T-helper 17 cell (primary cell): ENCODE measurements around the gene PSMD3. TPM values are rescaled to one million over a fixed set of nuclear protein-coding genes. Genes with fewer than 3 reads are reported as not detected.
"Not testable (repeated sequence)": the region's sequence is repeated elsewhere in the genome, so short reads cannot be mapped to it uniquely, and the experiment has no call there.

Source experiments
- ATAC-seq: fragments of 150-1000 bp; cut with Tn5 transposase; 2 replicates; pipeline ENCODE4 v1.10.0; 2021; ENCODE audit warnings: mild to moderate bottlenecking, moderate library complexity
- DNase-seq, 3 donors: peaks; one replicate each; pipeline versions ENCODE4 v3.0.0 to v3.0.0-alpha.2; 2020 to 2021
- H3K9me3 ChIP-seq: one replicate; pipeline ENCODE4 v1.7.0; 2013; ENCODE audit warnings: low read length, mild to moderate bottlenecking; ENCODE audit not compliant: control insufficient read depth, poor library complexity, severe bottlenecking
- H3K27ac Mint-ChIP-seq: one replicate; pipeline ENCODE4 v1.8.0; 2022; ENCODE audit warnings: mild to moderate bottlenecking, moderate library complexity, mixed read lengths
- H3K27me3 Mint-ChIP-seq: one replicate; pipeline ENCODE4 v1.8.0; 2022; ENCODE audit warnings: mixed read lengths
- H3K36me3 Mint-ChIP-seq: one replicate; pipeline ENCODE4 v1.8.0; 2022; ENCODE audit warnings: low read depth, mixed read lengths
- H3K4me1 Mint-ChIP-seq: one replicate; pipeline ENCODE4 v1.8.0; 2022; ENCODE audit warnings: mild to moderate bottlenecking, mixed read lengths
- H3K4me3 Mint-ChIP-seq: one replicate; pipeline ENCODE4 v1.8.0; 2022; ENCODE audit warnings: mild to moderate bottlenecking, moderate library complexity, mixed read lengths
- total RNA-seq, 4 donors: library from RNA in 2 of 4; stranded (reverse) in 2 of 4; gene quantifications; one replicate each; pipeline ENCODE4 v1.2.3 and lab custom pipeline; 2022 to 2026

PSMD3 gene
- total RNA-seq, 2 donors from 2014 or later = 51.8 to 63.9 TPM

GRCh38 chr17:39994448-39994847, 13.8 kb downstream of the PSMD3 start:
- no peak overlapping the region for H3K27ac Mint-ChIP-seq
- DNase-seq (no peak), ATAC-seq (no peak)
- peaks cover 28% of the 10 kb centered on the region for H3K36me3 Mint-ChIP-seq
- H3K4me1 Mint-ChIP-seq = peaks cover 12% of the 10 kb centered on the region
- H3K4me3 Mint-ChIP-seq = no peak overlapping the region
- H3K9me3 ChIP-seq = no peaks in the 10 kb centered on the region
- no peaks in the 10 kb centered on the region for H3K27me3 Mint-ChIP-seq

- ATAC-seq (no peak), DNase-seq (no peak)
- no peak overlapping the region for H3K4me3 Mint-ChIP-seq
- no peaks in the 10 kb centered on the region for H3K9me3 ChIP-seq
- H3K4me1 Mint-ChIP-seq = peaks cover 12% of the 10 kb centered on the region
- peaks cover 28% of the 10 kb centered on the region for H3K36me3 Mint-ChIP-seq
- H3K27ac Mint-ChIP-seq = no peak overlapping the region
- H3K27me3 Mint-ChIP-seq = no peaks in the 10 kb centered on the region
Observed at GRCh38 chr17:39995438-39995837, 14.8 kb downstream of the PSMD3 start.

GRCh38 chr17:39996162-39996561, 15.6 kb downstream of the PSMD3 start:
- no peak overlapping the region for H3K27ac Mint-ChIP-seq

GRCh38 chr17:39996800-39997199, 16.2 kb downstream of the PSMD3 start:
- Mint-ChIP-seq H3K27me3 (no peaks in the 10 kb centered on the region), H3K27ac (peak overlapping the region; percentile 61), H3K4me1 (peaks cover 12% of the 10 kb centered on the region), H3K36me3 (peaks cover 28% of the 10 kb centered on the region), H3K4me3 (no peak overlapping the region)
- DNase-seq = no peak
- ATAC-seq = no peak
- H3K9me3 ChIP-seq = no peaks in the 10 kb centered on the region

More at GRCh38 chr17:39996162-39996561, 15.6 kb downstream of the PSMD3 start:
- Mint-ChIP-seq H3K4me3 (no peak overlapping the region), H3K4me1 (peaks cover 12% of the 10 kb centered on the region), H3K27me3 (no peaks in the 10 kb centered on the region), H3K36me3 (peaks cover 28% of the 10 kb centered on the region)
- H3K9me3 ChIP-seq = no peaks in the 10 kb centered on the region
- no peak for DNase-seq
- no peak for ATAC-seq

- no peaks in the 10 kb centered on the region for H3K9me3 ChIP-seq
- H3K36me3 Mint-ChIP-seq = peaks cover 27% of the 10 kb centered on the region
- no peak for DNase-seq
- ATAC-seq = no peak
- H3K4me3 Mint-ChIP-seq = no peak overlapping the region
- H3K27me3 Mint-ChIP-seq = no peaks in the 10 kb centered on the region
- H3K27ac Mint-ChIP-seq = peak overlapping the region; percentile 61
- H3K4me1 Mint-ChIP-seq = peaks cover 12% of the 10 kb centered on the region
Observed at GRCh38 chr17:39997543-39997942, 16.9 kb downstream of the PSMD3 start.

- ATAC-seq = no peak
- H3K36me3 Mint-ChIP-seq = peaks cover 16% of the 10 kb centered on the region
- H3K4me3 Mint-ChIP-seq = no peak overlapping the region
- H3K4me1 Mint-ChIP-seq = peaks cover 5% of the 10 kb centered on the region
- peak overlapping the region; percentile 86 for H3K27ac Mint-ChIP-seq
- DNase-seq = no peak
- H3K9me3 ChIP-seq = no peaks in the 10 kb centered on the region
- no peaks in the 10 kb centered on the region for H3K27me3 Mint-ChIP-seq
Observed at GRCh38 chr17:39999067-39999466, 18.5 kb downstream of the PSMD3 start.

- no peak overlapping the region for H3K4me3 Mint-ChIP-seq
- H3K27me3 Mint-ChIP-seq = no peaks in the 10 kb centered on the region
- H3K4me1 Mint-ChIP-seq = peaks cover 5% of the 10 kb centered on the region
- DNase-seq (no peak), ATAC-seq (no peak)
- peak overlapping the region; percentile 86 for H3K27ac Mint-ChIP-seq
- H3K9me3 ChIP-seq = no peaks in the 10 kb centered on the region
- H3K36me3 Mint-ChIP-seq = peaks cover 6% of the 10 kb centered on the region
Observed at GRCh38 chr17:40000161-40000560, 19.6 kb downstream of the PSMD3 start.

- H3K4me3 Mint-ChIP-seq, DNase-seq, H3K27me3 Mint-ChIP-seq, H3K36me3 Mint-ChIP-seq, H3K27ac Mint-ChIP-seq, H3K9me3 ChIP-seq, ATAC-seq, H3K4me1 Mint-ChIP-seq: not testable (repeated sequence)
Observed at GRCh38 chr17:40001335-40001734, 20.7 kb downstream of the PSMD3 start.

GRCh38 chr17:40004072-40004471, 23.5 kb downstream of the PSMD3 start:
- H3K4me1 Mint-ChIP-seq = peaks cover 2% of the 10 kb centered on the region
- no peaks in the 10 kb centered on the region for H3K27me3 Mint-ChIP-seq
- H3K36me3 Mint-ChIP-seq = no peaks in the 10 kb centered on the region
- ATAC-seq = no peak
- H3K9me3 ChIP-seq = no peaks in the 10 kb centered on the region
- no peak overlapping the region for H3K4me3 Mint-ChIP-seq
- no peak for DNase-seq
- H3K27ac Mint-ChIP-seq = no peak overlapping the region

GRCh38 chr17:40004712-40005111, 24.1 kb downstream of the PSMD3 start:
- DNase-seq = no peak
- H3K4me3 Mint-ChIP-seq = no peak overlapping the region
- no peaks in the 10 kb centered on the region for H3K9me3 ChIP-seq

GRCh38 chr17:40005520-40005919, 24.9 kb downstream of the PSMD3 start:
- no peaks in the 10 kb centered on the region for H3K27me3 Mint-ChIP-seq
- no peak overlapping the region for H3K27ac Mint-ChIP-seq
- H3K4me1 Mint-ChIP-seq = no peaks in the 10 kb centered on the region
- no peak overlapping the region for H3K4me3 Mint-ChIP-seq
- H3K36me3 Mint-ChIP-seq = no peaks in the 10 kb centered on the region
- ATAC-seq = no peak
- no peak for DNase-seq
- no peaks in the 10 kb centered on the region for H3K9me3 ChIP-seq

More at GRCh38 chr17:40004712-40005111, 24.1 kb downstream of the PSMD3 start:
- no peaks in the 10 kb centered on the region for H3K27me3 Mint-ChIP-seq
- no peaks in the 10 kb centered on the region for H3K36me3 Mint-ChIP-seq
- ATAC-seq = no peak
- no peaks in the 10 kb centered on the region for H3K4me1 Mint-ChIP-seq
- no peak overlapping the region for H3K27ac Mint-ChIP-seq

- H3K36me3 Mint-ChIP-seq, DNase-seq, H3K4me1 Mint-ChIP-seq, H3K4me3 Mint-ChIP-seq, H3K27me3 Mint-ChIP-seq, ATAC-seq, H3K27ac Mint-ChIP-seq, H3K9me3 ChIP-seq: not testable (repeated sequence)
Observed at GRCh38 chr17:40010946-40011500, 30.4 kb downstream of the PSMD3 start.

GRCh38 chr17:40012017-40012647, 31.5 kb downstream of the PSMD3 start:
- not testable (repeated sequence) for H3K9me3 ChIP-seq, H3K4me3 Mint-ChIP-seq, H3K27ac Mint-ChIP-seq, DNase-seq, H3K36me3 Mint-ChIP-seq, H3K4me1 Mint-ChIP-seq, ATAC-seq, H3K27me3 Mint-ChIP-seq

- no peak for DNase-seq
- Mint-ChIP-seq H3K27me3 (no peaks in the 10 kb centered on the region), H3K36me3 (peaks cover 4% of the 10 kb centered on the region), H3K27ac (no peak overlapping the region), H3K4me3 (no peak overlapping the region), H3K4me1 (peaks cover 5% of the 10 kb centered on the region)
- H3K9me3 ChIP-seq = no peaks in the 10 kb centered on the region
- ATAC-seq = no peak
Observed at GRCh38 chr17:40014375-40014980, 33.9 kb downstream of the PSMD3 start.
